NCI-H446 treated with DMSO at 0.1 percent for 48 hours (cell line): ENCODE measurements around the gene FOXD4.
"Not testable (repeated sequence)": the region's sequence is repeated elsewhere in the genome, so short reads cannot be mapped to it uniquely, and the experiment has no call there.

Experiments used
- DNase-seq: peaks from one replicate; lab custom pipeline; 2025; lab: John Stamatoyannopoulos, UW

The FOXD4 gene

DNA sequence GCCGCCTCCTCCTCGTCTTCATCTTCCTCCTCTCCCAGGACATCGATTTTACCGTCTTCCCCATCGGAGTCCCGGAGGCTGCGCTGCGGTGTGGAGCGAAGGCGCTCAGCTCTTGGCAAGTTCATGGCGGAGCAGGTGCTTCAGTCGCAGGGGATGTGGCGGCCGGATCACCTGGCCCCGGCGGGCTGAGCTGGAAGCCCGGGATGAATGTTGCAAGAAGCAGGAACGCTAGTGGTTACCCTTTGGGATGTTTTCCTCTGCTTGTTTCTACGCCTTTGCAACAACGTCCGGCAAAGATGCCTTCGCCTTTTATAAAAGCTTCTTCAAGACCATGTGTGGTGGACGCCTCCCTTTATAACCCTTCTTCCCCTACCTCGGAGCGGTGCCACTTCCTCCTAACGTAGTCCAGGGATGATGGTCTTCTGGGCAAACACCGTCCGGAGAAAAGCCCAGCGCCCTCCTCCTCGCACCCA lies at the start of gene FOXD4:
Gene FOXD4 (minus strand): TSS at position 423 of the 473 bp plus-strand sequence. CDS start 298 bp downstream, at position 125.
- DNase-seq, result not testable (repeated sequence)

DNA sequence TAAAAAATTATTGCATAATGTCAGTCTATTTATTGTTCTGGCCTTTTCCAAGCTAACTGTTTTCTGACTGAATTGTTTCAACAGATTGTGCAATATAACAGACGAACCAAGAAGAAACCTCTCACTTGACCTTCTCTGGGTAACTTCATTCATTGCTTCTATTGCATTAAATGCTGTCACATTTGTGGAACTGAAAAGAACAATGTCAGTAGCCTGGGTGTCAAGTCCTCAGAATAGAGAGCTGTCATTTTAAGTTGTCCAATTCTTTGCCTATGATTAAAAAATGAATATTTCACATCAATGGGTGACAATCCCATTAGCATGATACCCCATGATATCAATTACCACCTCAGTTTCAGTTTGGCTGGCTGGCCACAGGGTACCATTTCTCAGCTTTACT lies 41.7 kb upstream of the FOXD4 start:
- not testable (repeated sequence) for DNase-seq

DNA sequence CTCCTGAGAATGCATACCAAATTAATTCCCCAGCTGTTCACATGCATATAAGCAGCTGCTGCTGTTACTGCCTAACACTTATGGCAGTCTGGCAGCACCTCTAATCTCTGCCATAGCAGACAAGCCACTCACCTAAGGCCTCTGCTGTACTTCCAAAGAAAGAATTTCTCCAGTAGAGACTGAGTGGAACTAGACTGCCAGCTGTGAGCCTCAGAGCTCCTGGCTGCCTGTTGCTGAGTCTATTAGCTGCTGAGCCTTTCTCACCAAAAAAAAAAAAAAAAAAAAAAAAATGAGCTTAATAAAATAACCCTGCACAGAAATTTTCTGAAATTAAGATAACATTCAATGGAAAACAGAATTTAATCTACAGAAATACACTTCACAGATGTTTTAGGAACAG lies 33.0 kb upstream of the FOXD4 start:
- not testable (repeated sequence) for DNase-seq

DNA sequence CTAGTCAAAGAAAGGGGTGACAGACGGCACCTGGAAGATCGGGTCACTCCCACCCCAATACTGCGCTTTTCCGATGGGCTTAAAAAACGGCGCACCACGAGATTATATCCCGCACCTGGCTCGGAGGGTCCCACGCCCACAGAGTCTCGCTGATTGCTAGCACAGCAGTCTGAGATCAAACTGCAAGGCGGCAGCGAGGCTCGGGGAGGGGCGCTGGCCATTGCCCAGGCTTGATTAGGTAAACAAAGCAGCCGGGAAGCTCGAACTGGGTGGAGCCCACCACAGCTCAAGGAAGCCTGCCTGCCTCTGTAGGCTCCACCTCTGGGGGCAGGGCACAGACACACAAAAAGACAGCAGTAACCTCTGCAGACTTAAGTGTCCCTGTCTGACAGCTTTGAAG lies 21.7 kb upstream of the FOXD4 start:
- DNase-seq, result not testable (repeated sequence)

DNA sequence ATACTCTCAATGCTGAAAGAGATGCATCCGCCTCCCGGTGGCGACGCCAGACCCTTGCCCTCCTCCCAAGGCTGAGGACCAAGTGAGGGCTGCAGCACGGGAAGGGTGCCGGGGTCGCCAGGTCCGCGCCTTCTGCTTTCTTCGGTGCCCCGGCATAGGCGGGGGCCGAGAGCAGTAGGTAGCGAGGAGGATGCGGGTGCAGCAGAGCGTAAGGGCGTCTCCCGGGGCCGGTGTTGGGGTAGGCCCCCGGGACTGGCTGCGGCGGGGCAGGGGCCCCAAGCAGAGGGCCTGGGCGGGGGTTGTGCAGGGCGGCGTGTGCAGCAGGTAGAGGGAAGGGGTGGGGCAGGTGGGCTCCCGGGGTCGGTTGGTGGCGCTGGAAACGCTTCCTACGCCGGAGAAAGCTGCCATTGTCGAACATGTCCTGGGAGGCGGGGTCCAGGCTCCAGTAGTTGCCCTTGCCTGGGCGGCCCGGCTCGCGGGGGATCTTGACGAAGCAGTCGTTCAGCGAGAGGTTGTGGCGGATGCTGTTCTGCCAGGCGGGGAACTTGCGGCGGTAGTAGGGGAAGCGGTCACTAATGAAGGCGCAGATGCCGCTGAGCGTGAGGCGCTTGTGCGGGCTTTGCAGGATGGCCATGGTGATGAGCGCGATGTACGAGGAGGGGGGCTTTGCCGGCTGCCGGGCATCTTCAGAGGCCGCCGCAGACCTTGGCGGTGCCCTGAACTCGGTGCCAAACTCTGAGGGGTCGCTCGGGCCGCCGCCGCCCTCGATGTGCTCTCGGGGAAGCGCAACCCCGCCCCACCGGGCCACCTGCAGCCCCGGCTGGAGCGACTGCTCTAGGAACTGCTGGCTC lies 848 bp downstream of the FOXD4 start:
- DNase-seq, result not testable (repeated sequence)

DNA sequence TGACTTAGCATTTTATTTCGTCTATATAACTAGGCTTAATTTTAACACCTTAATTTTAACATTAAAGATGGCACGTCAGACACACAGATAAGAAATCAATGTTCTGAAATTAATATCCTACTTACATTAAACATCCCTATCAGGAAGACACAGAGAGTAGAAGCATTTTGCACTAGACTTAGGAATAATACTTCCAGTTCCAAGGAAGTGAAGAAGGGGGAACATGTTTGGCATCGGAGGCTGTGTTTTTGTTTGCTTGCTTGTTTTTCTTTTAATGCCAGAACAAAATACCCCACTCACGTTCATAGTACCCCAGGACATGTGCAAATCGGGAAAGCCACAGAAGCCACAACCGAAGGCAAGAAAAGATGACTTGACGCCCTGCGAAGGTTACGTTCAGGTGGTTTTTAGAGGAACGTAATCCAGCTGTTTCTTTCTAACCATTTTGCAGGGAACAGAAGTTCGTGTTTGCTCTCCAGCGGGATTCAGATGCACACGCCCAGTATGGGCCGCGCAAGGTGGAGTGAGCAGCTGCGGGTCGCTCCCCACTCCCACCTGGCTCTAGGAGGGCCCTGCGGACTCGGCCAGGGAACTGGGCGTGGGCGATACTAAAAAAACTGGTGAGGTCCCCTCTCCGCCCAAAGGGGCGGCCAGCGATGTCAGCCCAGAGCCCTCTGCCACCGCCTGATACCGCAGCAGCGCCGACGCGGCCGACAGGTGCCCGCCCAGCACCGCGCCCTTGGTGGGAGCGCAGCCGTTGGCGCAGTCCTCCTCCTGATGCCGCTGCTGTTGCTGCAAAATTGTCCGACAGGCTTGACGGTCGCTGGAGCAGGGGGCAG lies 1.8 kb downstream of the FOXD4 start:
- not testable (repeated sequence) for DNase-seq

DNA sequence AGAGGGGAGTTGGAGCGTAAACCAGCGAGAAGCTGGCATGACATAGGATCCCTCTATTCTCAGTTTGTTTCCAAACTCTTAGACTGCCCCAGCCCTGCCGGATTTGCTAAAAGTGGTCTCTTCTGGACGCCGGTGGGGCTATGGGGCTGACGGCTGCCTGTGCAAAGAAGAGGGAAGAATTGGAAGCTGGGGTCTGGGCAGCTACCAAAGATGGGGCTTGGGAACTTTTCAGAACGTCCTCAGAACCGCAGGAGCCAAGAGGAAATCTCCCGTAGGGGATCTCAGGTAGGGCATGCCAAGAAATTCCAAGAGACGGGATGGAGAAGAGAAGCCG lies 3.1 kb downstream of the FOXD4 start:
- DNase-seq, result not testable (repeated sequence)

DNA sequence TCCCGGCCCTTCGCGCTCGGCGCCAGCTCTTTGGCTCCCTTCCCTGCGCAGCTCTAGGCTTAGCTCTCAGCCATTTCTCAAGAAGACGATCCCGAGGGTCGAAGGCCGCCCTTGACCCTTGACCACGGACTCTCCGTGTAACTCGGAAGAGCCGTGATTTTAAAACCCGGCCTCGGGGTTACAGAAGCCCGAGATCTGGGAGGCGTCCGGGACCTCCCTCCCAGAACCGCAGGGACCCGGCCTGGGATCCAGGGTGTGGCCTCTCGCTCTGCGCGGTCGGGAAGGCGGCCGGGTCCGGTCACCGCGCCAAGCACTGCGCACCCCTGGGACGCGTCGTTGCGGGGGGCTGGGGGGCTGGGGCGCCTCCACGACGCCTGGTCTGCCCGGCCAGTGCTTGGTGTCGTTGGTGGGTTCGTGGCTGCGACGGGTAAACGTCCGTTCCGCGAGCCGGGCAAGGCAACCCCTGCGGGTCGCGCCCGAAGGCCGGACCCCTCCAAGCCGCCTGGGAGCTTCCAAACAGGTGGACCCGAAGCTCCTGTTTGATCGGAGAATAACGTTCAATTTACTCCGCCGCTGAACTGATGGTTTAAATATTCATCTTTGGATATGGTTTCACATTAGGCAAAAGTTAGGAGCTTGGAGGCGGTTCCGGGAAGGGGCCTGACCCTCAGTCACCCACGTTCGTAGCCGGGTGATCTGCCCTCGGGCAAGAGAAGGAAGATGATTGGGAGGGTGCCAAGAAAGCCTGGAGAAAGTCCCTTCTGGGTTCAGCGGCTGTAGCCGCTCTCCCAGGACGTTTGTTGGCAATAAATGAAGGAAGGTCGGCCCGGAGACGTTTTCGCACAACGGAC lies 3.7 kb downstream of the FOXD4 start:
- not testable (repeated sequence) for DNase-seq

DNA sequence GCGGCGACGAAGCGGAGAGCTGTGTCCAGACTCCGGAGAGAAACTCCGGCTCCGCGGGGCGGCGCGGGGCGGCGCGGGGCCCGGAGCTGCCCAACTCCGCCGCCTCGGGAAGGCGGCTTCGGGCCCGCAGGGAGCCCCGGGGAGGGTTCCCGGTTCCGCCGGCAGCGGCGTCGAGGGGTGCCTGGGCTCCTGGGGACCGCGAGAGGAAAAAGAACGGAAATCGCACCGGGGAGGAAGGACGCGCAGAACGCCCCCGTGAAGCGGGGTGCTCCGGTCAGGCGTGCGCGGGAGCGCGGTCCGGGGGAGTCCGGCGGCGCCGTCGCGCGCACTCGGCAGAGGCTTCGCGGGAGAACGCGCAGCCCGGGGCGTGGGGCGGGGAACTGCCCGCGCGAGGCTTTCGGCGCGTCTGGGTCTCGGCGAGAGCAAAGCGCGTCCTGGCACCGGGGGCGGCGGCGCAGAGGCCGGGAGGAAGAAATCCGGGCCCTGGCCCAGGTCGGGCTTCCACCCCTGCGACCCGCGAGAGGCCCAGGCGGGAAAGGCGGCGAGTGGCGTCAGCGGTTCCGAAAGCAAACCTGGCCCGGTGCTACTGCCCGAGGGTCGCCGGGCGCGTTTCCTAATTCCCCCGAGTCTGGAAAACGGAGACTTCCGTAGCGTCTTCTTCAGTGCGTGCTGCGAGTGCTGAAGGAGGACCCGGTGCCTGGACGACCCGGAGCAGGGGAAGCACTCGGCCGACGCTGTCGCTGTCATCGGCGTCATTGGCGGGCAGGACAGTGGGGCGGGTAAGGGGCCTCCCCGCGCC lies 4.5 kb downstream of the FOXD4 start:
- not testable (repeated sequence) for DNase-seq

DNA sequence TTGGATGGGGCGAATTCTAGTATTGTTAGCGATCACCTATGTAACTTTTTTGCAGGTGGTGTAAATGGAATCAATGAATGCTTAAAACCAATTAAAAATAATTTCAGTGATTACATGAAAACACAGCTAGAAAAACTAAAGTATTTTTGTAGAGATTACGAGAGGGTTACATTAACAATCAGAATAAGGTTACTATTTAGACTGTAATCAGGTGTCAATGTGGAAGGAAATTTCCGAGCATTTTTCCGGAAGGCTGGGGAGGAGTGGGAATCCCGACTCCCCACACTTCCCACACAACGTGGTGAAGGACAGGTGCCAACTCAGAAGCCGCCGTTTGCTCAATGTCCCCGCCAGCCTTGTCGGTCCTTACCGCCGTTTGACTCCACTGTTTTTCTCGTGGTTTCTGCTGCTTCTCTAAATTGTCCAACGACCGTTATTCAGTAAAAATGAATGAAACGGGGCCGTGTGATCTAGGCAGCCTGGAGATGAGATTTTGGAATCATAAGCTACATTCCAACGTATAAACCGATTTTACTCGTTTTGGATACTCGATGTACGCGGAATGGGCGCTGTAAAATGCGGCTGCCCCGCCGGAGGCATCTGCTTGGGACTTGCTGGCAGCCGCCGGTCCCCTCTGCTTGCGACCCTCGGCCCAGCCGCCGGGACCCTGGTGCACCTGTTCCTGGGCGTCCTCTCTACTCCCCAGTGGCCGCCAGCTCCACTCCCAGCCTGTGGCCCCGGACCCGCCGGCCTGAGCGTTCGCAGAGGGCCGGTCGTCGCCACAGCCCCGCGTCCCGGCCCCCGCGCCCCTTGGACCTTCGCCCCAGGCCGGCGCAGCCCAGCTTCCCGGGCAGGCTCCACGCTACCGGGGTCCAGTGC lies 5.4 kb downstream of the FOXD4 start:
- not testable (repeated sequence) for DNase-seq

DNA sequence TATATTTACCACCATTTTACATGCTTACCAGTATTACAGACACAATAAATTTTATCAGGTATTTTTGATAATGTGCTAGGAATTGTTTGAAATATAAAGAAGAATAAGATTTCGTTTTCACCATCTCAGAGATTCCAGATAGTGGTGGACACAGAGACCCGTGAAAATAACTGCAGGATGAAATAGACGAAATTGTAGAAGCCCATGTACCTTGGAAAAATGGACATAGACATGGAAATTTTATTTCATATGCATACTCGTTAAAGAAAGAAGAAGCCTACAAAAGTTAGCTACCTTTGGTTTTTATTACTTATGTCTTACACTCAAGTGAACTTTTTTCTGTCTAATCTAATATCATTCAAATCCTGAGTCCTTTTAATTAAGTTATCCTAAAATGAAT lies 7.5 kb downstream of the FOXD4 start:
- not testable (repeated sequence) for DNase-seq

DNA sequence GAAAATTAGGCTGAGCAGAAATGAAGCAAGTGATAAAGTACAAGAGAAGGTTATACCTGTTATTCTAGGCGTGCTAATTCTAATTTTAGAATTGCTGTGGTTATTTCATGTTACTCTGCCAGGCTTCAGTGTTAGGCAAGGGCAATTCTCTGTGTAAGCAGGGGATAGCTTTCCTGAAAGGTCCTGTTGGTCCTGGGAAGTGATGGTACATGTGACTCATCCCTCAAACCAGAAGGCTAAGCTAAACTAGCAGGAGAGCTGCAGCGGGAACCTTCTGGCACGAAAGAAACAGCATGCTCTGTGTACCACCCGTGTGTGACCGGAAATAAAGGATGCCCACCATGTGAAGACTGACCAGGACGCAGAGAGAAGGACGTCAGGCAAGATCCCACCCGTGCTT lies 8.7 kb downstream of the FOXD4 start:
- not testable (repeated sequence) for DNase-seq

DNA sequence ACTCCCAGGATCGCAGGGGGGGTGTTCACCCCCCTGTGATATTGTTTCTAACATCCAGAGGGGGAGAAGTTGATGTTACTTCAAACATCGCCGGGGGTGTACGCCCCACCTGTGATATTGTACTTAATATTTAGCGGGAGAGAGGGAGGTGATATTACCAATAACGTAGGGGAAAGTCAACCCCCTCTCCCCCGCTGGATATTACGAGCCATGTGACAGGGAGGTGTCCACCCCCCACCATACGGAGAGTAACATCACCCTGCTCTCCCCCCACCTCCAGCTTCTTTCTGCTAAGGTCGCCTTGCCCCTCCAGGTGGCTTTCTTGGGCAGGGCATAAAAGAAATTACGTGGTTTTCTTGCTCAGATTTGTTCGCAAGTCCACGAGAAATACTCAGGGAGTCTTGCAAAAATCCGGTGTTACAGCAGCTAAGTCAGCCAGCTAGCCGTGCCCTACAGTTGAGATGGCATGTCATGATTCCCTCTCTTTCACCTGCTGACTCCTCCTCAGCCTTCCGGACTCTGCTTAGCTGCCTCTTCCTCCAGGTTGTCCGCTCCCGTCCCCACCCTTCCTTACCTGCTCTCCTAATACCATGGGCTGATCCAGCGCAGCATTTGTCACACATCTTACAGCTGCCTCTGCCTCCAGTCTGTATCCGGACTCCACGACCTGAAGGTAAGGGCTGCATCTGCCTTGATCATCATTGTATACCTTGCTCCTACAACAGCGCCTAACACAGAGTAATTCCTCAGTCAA lies 9.3 kb downstream of the FOXD4 start:
- DNase-seq, result not testable (repeated sequence)

DNA sequence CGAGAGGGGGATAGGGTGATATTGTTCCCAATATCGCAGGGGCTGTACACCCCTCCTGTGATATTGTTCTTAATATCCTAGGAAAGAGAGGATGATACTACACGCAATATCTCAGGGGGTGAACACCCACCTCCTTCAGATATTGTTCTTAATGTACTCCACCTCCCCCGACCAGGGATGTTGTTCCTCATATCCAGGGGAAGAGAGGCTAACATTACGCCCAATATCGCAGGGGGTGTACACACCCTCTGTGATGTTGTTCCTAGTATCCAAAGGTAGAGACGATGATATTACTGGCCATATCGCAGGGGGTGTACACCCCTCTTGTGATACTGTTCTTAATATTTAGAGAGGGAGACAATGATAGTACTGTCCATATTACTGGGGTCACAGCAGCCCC lies 12.2 kb downstream of the FOXD4 start:
- not testable (repeated sequence) for DNase-seq

DNA sequence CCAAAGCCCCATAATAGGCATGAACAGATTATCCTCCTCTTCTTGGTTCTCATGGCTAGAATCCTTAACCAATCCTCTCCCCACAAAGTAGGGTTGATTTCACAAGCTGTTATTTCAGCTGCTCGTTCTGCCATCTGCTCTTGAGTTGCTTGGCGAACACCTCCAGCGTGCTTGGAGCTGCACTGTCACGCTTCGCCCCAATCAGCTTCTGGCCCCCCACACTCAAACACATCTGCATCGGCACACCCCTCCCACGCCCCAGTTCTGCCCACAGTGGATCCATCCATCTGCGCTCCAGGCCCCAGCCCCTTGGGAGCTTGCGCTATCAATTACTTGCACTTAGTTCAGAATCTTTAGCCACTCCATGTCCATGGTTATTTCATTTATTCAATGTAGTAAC lies 17.8 kb downstream of the FOXD4 start:
- DNase-seq, result not testable (repeated sequence)

DNA sequence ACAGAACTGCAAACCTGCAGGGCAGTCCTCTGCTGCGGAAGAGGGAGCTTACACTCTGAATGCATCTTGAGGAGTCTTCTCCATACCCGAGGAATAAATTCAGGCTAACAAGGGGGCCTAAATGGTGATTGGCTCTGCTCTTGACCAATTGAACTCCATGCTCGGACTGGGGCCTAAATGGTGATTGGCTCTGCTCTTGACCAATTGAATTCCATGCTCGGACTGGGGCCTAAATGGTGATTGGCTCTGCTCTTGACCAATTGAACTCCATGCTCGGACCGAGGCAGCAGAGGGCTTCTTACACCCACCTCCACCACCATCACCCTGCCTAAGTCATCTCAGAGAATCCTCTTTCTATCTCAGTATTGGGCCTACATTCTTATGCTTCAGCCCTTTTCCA lies 18.4 kb downstream of the FOXD4 start:
- not testable (repeated sequence) for DNase-seq

DNA sequence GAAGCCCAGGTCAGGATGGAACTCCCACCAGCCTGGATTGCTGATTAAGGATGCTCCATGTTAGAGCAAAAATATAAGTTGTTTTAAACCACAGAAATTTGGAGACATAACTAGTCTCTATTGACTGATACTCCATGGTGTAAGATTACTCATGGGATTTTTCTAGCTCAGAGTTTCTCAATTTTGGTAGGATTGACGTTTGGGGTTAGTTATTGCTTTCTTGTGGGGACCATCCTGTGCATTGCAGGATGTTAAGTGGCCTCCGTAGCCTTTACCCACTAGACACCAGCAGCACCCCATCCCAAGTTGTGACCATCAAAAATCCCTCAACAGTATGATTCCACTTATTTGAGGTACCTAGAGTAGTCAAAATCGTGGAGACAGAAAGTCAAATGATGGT lies 19.4 kb downstream of the FOXD4 start:
- DNase-seq, result not testable (repeated sequence)

DNA sequence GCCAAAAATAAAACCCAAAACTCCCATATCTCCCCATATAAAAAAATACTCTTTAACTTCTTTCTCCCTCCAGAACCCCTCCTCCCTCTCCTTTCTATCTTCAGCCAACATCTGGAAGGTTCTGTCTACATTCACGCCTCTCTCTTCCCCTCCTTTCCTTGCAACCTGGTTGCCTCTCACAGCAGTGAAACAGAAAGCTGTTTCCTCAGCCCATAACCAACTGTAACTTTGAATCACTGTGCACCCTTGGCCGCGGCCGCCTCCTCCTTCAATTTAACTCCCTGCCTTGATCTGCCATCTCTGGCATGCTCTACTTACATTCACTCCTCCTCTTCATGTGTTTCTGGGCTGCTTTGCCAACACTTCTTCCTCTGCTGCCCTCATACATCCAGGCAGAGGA lies 23.2 kb downstream of the FOXD4 start:
- not testable (repeated sequence) for DNase-seq

DNA sequence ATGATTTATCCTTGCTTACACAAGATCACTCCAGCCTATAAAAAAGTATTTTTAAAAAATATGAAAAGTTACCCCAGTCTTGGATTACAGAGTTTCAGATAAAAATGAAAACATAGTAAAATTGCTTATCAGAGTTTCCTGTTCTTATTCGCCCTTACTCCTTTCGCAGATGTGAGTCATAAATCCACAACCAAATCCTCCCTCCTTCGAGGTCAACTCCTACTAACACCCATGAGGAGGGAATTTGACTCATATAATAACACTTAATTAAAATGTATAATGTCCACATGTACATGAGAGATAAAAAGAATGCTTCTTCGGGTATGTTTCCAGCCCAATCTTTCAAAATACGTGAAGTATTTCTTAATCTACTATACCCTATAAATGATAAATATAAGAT lies 23.9 kb downstream of the FOXD4 start:
- DNase-seq, result not testable (repeated sequence)
